Hematopoietic multipotent progenitor cell treated with erythropoietin and hydrocortisone succinate and interleukin-3 and kit ligand, for 6 days (in vitro differentiated cells): Measurements from ENCODE around the gene DYNAP.

Experiments used
- DNase-seq: peaks from one replicate; pipeline ENCODE4 v3.0.0-alpha.2; 2015

The DYNAP gene

GRCh38 chr18:54590945-54591344 is at the start of gene DYNAP:
DYNAP (plus strand) TSS chr18:54591245; CDS start chr18:54591283, 38 bp downstream.
- DNase-seq = no peak

- DNase-seq = no peak
Observed at GRCh38 chr18:54551590-54551989, 39.5 kb upstream of the DYNAP start.

- DNase-seq = no peak
Observed at GRCh38 chr18:54555286-54555685, 35.8 kb upstream of the DYNAP start.

GRCh38 chr18:54555996-54556395 is 35.0 kb upstream of the DYNAP start:
- no peak for DNase-seq

GRCh38 chr18:54557958-54558357 is 33.1 kb upstream of the DYNAP start:
- no peak for DNase-seq

GRCh38 chr18:54558609-54559585 is 32.1 kb upstream of the DYNAP start:
- DNase-seq = peak; percentile 58

GRCh38 chr18:54561706-54562267 is 29.3 kb upstream of the DYNAP start:
- no peak for DNase-seq

GRCh38 chr18:54580202-54580729 is 10.8 kb upstream of the DYNAP start:
- DNase-seq = no peak

GRCh38 chr18:54584065-54584464 is 7.0 kb upstream of the DYNAP start:
- no peak for DNase-seq

- no peak for DNase-seq
Observed at GRCh38 chr18:54585743-54586142, 5.3 kb upstream of the DYNAP start.

- DNase-seq = no peak
Observed at GRCh38 chr18:54604211-54604610, 13.2 kb downstream of the DYNAP start.

- DNase-seq = no peak
Observed at GRCh38 chr18:54606835-54607212, 15.8 kb downstream of the DYNAP start.

- DNase-seq = no peak
Observed at GRCh38 chr18:54607213-54608027, 16.4 kb downstream of the DYNAP start.

GRCh38 chr18:54608028-54608642 is 17.1 kb downstream of the DYNAP start:
- peak; percentile 17 for DNase-seq

GRCh38 chr18:54611816-54612215 is 20.8 kb downstream of the DYNAP start:
- no peak for DNase-seq

- no peak for DNase-seq
Observed at GRCh38 chr18:54612237-54612636, 21.2 kb downstream of the DYNAP start.

- DNase-seq = no peak
Observed at GRCh38 chr18:54613174-54613573, 22.1 kb downstream of the DYNAP start.

GRCh38 chr18:54616220-54616848 is 25.3 kb downstream of the DYNAP start:
- peak; percentile 8 for DNase-seq

- no peak for DNase-seq
Observed at GRCh38 chr18:54622084-54622483, 31.0 kb downstream of the DYNAP start.

- no peak for DNase-seq
Observed at GRCh38 chr18:54626779-54627178, 35.7 kb downstream of the DYNAP start.

GRCh38 chr18:54630963-54631362 is 39.9 kb downstream of the DYNAP start:
- DNase-seq = no peak

GRCh38 chr18:54636217-54636616 is 45.2 kb downstream of the DYNAP start:
- DNase-seq = no peak
